T-helper 1 cell treated with Interleukin-12 subunit alpha and Interleukin-12 subunit beta and Interleukin-4 antibody, amounts not matched to agents 30 ng/mL and 1 ng/mL, for 36 hours (primary cell): ENCODE results near the gene FMO4. TPM values are rescaled to one million over a fixed set of nuclear protein-coding genes. Genes with fewer than 3 reads are reported as not detected.
"Not testable (repeated sequence)": the region's sequence is repeated elsewhere in the genome, so short reads cannot be mapped to it uniquely, and the experiment has no call there.

Experiments
- intact Hi-C: fragments of 100-400 bp; cut with micrococcal nuclease; formaldehyde crosslinking; loops from one replicate; pipeline ENCODE4 v1.15.1; 2024
- total RNA-seq: library from RNA; stranded (reverse); gene quantifications from 2 replicates; pipeline ENCODE4 v1.2.3, GENCODE V29; 2022

FMO4 gene, protein sequence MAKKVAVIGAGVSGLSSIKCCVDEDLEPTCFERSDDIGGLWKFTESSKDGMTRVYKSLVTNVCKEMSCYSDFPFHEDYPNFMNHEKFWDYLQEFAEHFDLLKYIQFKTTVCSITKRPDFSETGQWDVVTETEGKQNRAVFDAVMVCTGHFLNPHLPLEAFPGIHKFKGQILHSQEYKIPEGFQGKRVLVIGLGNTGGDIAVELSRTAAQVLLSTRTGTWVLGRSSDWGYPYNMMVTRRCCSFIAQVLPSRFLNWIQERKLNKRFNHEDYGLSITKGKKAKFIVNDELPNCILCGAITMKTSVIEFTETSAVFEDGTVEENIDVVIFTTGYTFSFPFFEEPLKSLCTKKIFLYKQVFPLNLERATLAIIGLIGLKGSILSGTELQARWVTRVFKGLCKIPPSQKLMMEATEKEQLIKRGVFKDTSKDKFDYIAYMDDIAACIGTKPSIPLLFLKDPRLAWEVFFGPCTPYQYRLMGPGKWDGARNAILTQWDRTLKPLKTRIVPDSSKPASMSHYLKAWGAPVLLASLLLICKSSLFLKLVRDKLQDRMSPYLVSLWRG
- 0.85 and 1.3 TPM in 2 replicates for total RNA-seq

DNA sequence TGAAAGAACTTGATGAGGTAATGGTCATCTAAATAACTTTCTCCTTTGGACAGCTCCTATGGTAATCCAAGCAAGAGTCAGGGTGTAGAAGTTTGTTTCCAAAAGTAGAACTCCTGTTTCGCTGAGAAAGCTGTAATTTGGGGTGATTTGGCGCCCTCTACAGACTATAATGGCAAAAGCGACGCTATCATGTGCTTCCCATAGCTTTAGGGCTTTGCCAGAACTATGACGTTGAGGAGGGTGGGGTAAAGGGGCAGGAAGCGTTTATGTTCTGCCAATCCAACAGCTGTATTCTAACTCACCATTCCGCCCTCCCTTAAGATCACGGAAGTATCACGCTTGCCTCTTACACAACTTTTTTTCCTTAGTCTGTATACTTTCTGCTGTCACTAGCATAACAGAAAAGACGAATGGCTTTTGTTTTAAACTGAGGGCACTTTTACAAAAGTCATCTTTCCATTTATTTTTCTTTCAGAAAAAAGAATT lies at the start of gene FMO4:
FMO4 (plus strand) TSS at position 349 of the 486 bp plus-strand sequence. CDS start 5,643 bp downstream, outside the sequence.
- intact Hi-C loops: loop anchor here (1.0 to 10.0 kb wide), 18 partner anchors 69 to 1729 kb away; partner anchors contain the start of genes DNM3, F5, FMO3 and GORAB

DNA sequence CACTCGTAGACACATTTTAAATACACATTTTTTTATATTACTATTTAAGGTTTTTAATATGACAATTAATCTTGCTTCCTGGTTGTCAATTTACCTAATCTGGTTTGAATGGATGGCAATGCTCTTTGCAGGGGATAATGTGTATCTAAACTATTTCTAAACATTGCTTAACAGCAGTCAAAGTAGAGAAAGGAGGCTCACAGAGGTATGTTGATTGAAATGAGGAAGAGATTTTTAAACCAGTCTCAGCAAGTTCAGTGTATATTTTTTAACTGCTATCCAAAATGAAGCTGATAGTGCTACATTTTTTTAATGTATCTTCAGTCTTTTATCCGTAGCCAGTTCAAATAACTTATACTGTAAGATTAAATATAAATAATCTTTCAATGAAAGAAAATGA lies 48.3 kb upstream of the FMO4 start:
- intact Hi-C loops: no loop called here

DNA sequence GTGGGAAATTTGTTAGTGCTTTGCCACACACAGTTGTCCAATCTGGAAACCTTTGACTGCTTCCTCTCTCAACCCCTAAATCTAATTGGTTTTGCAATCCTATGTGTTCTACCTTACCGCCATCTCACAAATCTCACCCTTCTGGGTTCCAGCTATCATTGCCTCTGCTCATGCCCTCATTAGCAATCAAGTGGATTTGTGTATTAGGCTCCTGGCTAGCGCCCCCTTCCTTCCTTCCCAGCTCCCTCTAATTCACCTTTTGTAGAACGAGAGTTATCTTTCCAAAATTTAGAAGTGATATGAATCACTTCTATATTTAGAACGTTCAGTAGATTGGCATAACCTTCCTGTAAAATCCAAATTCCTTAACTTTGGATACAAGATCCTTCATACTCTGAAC lies 47.1 kb upstream of the FMO4 start:
- intact Hi-C loops: no loop called here

DNA sequence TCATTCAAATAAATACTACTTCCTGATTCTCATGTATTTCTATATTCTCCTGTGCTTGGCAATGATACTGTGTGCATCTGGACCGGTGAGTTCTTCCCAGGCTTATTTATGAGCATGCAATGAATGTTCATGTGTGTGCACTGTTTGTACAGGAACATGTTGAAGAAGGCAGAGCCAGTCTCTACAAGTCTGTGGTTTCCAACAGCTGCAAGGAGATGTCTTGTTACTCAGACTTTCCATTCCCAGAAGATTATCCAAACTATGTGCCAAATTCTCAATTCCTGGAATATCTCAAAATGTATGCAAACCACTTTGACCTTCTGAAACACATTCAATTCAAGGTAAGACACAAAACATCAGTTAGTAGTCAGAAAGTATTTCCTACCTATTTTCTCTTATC lies 46.6 kb upstream of the FMO4 start:
- intact Hi-C loops: no loop called here

DNA sequence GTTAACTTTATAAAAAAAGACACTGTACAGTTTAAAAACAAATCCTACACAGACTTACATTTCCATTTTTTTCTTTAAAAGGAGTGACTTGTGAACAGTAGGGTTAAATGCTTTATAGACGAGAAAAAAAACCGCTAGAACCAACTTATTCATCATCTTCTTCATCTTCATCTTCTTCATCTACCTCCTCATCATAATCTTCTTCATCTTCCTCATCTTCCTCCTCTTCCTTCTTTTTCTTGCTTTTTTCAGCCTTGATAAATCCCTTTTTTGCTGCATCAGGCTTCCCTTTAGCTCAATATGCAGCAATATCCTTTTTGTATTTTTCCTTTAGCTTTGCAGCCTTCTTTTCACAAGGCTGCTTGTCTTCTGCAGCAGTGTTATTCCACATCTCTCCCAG lies 43.2 kb upstream of the FMO4 start:
- intact Hi-C loops: no loop called here

DNA sequence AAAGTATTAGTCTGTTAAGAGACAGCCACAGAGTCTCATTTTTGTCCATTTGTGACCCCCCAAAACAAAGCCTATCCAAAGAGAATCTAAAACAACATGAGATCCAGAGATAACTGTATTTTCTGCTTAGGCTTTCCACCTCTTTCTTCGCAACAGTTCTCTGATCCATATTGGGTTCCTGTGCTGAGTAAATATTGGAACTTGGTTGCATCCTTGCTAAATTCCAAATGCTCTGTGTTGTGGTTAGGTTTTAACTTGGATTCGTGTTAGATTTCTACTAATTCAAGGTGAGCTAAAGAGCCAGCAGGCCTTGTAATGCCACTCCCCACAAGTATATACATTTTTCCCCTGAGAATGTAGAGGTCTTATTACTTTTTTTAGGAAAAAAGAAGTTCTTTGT lies 36.4 kb upstream of the FMO4 start:
- intact Hi-C loops: no loop called here

DNA sequence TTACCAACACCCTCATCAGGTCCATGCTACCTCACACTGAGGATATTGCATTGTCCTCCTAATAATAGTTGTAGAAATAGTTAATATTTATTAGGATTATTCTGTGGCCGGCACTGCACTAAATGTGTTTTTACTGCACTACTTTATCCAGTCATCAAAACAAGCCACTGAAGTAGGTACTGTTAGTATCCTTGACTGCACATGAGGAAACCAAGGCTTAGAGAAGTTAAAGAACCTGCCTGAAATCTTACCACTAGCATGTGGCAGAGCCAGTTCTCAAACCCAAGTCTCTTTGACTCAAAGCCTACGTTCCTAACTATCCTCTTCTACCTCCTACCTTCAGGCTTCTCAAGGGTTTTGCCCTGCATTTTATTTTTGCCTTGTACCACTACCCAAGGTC lies 34.7 kb upstream of the FMO4 start:
- intact Hi-C loops: no loop called here

DNA sequence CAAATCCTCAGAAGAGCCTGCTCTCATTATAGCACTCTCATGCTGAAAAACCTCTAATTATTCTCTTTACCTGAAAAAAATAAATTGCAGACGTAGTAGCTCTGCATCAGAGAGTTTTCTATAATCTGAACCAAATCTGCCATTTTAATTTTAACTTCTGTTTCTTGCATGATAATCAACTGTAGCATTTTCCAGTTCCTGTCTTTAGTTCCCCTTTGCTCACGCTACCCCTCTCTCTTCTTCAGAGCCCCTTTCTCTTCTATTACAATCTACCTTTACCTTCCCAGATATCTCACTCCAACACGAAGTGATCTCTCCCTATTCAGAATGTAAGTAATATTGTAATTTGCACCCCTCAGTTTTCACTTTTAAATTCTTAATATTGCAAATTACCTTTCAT lies 34.3 kb upstream of the FMO4 start:
- intact Hi-C loops: no loop called here

DNA sequence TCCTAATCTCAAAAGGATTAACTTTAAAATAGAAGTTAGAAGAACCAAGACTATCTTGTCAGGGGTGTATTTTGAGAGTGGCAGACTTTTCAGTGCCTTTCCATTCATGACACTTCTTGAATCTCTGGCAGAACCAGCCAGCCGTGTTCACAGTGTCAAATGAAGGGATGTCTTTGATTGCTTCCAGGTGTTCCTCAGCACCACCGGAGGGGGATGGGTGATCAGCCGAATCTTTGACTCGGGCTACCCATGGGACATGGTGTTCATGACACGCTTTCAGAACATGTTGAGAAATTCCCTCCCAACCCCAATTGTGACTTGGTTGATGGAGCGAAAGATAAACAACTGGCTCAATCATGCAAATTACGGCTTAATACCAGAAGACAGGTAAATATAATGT lies 33.4 kb upstream of the FMO4 start:
- intact Hi-C loops: no loop called here

DNA sequence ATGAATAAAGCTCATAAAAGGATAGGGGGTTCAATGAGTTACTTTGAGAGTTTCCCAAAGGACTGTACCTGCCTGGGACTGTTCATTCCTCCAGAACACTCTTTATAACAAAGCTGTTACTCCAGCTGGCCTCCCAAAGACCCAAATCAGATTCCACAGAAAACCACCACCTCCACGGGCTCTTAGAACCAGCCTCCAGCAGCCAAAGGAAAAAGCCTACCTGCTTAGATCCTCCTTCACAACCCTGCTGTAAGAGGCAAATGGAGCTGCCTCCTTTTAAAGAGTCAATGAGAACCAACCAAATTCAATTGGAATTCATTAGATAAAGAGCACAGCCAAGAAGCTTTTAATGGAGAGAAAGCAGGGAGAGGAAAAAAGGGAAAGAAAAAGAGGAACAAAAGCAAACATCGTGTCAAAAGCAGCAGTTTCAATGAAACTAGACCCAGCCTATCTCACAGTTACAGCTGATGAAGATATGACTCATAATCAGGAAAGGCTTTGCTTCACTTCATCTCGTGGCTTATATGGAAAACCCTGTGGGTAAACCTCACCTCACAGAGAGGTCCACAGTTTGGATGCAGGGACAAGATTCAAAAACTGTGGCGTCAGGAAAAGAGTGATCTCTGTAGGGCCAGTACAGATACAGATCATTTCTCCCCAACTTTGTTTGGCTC lies 27.8 kb upstream of the FMO4 start:
- intact Hi-C loops: no loop called here

DNA sequence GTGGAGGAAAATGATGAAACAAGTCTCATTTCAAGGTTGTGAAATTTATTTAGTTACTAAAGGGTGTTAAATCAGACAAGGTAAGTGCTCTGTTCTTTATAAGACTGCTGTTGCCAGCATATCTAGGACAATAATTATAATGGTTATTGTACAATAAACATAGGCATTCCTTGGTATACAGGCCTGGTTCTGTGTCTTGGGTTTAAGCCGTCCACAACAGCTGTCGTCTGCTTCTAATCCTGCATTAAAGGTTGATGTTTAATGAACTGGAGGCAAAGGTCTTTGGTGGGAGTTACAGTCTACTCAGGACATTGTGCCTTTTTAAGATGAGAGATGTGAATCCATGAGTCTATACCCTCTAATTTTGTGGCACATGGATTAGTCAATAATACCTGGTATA lies 23.4 kb upstream of the FMO4 start:
- intact Hi-C loops: no loop called here

DNA sequence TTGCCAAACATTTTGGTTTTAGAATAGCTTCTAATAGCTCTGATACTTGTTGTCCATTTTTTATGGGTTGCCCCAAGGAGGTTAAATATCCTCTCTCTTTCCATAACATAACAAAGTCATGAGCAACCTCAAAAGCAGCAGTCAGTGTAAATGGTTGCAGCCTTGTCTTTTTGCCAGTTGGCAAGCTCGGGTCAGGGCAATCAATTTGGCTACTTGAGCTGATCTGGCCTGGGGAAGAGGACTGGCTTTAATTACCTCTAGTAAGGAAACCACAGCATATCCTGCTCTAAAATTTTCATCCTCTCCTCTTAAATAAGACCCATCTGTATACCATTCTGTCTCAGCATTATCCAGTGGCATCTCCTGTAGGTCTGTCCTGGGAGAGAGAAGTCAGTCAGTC lies 21.2 kb upstream of the FMO4 start:
- intact Hi-C loops: no loop called here

DNA sequence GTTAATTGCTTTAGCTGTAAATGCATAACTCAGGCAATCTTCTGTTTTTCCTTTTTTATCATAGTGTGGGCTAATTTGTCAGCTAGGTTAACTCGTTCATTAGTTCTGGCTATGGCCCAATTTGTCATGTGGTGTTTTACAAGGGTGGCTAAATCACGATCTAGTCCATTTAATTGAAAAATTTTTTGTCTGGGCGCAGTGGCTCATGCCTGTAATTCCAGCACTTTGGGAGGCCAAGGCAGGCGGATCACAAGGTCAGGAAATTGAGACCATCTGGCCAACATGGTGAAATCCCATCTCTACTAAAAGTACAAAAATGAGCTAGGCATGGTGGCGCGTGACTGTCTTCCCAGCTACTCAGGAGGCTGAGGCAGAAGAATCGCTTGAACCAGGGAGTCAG lies 18.6 kb upstream of the FMO4 start:
- intact Hi-C loops: not testable (repeated sequence)

DNA sequence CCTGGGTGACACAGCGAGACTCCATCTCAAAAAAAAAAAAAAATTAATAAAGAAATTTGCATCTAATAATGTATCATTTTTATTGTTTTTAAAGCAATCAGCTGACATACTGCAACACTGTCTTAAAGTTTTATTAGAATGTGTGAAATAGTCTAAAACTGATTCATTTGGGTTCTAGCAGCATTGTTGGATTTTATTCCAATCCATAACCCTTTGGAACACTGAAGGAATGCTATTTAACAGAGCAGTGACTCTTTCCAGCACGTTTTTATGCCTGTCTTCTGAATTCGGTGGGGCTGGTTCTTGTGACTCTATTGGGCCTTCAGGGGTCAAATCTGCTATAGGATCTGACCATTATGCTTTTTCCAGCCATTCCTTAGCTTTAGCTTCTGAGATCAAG lies 18.2 kb upstream of the FMO4 start:
- intact Hi-C loops: no loop called here

DNA sequence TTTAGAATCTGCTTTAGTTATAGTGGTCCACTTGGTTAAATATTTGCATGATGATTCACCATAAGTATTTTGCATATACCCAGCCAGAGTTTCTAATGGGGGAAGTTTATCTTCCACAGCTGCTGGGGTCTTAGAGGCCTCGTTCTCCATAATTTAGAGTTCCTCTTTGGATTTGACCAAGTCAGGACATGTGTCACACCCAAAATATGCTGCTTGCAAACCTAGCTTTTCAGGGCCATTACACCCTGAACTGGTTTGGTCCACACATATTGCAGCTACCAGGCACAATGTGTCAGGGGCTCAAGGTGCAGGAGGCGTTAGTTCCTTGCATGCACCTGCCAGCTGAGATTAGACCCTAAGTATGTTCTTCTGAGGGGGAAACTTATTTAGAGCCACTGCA lies 17.1 kb upstream of the FMO4 start:
- intact Hi-C loops: no loop called here

DNA sequence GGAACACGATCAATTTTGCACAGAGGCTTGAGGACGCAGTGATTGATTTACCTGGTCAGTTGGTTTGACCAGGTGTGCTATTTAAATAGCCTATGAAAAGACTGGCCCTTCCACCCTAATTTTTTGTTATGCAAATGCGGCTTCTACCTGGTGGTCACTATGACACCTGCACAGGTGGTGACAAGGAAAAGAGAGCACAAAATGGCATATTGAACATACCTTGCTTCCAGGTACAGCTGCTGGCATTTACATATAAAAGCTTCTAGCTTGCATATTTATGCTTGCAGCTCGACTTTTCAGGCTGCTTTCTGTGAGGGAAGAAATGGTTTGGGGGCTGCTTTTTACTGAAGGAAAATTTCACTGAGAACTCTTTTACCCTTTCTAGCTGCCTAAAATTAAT lies 15.3 kb upstream of the FMO4 start:
- intact Hi-C loops: no loop called here

DNA sequence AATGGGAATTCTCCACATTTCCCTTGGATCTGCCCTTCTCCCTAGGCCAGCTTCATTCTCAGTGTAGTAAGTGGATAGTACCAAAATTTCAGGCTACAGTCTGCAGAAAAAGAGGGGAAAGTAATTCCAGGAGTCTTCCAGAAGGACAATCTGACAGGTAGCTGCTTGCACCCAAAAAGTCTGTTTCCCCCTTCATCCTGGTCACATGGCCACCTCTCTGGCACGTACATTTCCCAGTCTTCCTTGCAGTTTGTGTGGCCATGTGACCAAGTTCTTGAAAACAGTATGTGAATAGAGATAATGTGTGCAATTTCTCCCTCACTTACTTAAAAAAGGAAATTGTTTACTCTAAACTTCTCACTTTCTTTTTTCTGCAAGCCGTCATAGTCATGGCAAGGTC lies 14.6 kb upstream of the FMO4 start:
- intact Hi-C loops: no loop called here

DNA sequence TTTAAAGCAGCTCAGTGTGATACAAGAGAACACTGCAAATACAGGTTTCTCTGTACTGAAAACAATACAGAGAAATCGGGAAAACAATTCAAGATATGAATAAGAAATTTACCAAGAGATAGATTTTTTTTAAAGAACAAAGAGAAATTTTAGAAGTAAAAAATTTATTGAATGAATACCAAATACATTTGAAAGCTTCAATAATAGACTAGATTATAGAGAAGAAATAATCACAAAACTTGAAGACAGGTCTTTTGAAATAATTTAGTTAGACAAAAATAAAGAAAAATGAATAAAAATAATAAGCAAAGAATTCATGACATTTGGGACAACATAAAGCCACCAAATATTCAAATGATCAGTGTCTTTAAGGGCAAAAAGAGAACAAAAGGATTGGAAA lies 13.6 kb upstream of the FMO4 start:
- intact Hi-C loops: no loop called here

DNA sequence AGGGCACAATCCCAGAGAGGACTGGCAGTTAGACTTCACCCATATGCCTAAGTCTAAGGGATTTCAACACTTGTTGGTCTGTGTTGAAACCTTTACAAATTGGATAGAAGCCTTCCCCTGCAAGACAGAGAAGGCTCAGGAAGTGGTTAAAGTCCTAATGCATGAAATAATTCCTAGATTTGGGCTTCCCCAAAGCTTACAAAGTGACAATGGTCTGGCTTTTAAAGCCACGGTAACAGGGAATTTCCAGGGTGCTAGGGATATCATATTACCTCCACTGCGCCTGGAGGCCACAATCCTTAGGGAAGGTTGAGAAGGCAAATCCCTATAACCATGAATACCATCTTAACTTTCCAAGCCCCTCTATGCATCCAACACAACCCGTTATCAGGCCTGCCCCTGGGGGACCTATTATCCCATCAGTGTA lies 3.3 kb upstream of the FMO4 start:
- intact Hi-C loops: loop anchor here (1.0 to 10.0 kb wide), 11 partner anchors 74 to 1726 kb away; partner anchors contain the start of genes DNM3, F5, FMO3 and GORAB

DNA sequence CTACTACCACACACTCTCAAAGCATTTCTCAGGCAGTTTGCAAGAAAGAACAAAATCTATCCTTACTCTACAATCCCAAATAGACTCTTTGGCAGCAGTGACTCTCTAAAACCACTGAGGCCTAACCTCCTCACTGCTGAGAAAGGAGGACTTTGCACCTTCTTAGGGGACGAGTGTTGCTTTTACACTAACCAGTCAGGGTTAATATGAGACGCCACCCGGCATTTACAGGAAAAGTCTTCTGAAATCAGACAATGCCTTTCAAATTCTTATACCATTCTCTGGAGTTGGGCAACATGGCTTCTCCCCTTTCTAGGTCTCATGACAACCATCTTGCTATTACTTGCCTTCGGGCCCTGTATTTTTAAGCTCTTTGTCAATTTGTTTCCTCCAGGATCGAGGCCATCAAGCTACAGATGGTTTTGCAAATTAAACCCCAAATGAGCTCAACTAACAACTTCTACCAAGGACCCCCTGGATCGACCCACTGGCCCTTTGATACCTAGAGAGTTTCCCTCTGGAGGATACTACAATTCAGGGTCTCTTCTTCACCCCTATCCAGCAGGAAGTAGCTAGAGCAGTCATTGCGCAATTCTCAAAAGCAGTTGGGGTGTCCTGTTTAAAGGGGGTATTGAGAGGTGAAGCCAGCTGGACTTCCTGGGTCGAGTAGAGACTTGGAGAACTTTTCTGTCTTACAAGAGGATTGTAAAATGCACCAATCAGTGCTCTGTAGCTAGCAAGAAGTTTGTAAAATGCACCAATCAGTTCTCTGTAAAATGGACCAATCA lies 2.0 kb upstream of the FMO4 start:
- intact Hi-C loops: loop anchor here (1.0 to 10.0 kb wide), 11 partner anchors 76 to 1727 kb away; partner anchors contain the start of genes DNM3, F5, FMO3 and GORAB

DNA sequence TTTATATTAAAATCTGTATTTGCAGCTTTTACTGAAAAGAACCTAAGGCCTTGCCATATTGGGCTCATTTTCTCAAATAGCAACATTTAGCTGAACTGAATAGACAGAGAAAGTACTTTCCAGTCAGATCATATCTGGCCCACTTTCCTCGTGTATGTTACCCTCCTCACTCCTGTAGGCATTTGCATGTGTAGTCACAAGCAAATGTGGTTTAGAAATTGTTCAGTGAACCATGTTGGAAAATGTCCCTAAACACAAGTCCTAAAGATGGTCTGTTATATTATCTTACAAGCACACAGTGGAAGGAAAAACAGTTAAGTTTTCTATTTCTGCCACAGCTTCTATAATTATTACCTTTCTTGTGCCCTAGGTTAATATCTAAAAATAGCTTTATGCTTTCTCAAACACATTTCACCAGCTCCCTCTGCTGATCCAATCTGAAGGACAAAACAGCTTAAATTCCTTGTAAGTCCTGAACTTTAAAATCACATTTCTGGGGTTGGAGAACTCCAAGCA lies 606 bp upstream of the FMO4 start:
- intact Hi-C loops: loop anchor here (1.0 to 10.0 kb wide), 13 partner anchors 68 to 1729 kb away; partner anchors contain the start of genes DNM3, F5, FMO3 and GORAB
